KBM-7 (cell line): ENCODE measurements around the gene HIGD1A.
"Not testable (repeated sequence)": the region's sequence is repeated elsewhere in the genome, so short reads cannot be mapped to it uniquely, and the experiment has no call there.

Source experiments
- DNase-seq: peaks from one replicate; pipeline ENCODE4 v3.0.0-alpha.2; 2015
- in situ Hi-C: fragments of 300-500 bp; cut with MboI; formaldehyde crosslinking; loops from 2 replicates; pipeline ENCODE4 v1.14.3; 2020; ENCODE audit warnings: low sequenced_read_pairs, low pct_unique_long_range_greater_than_20kb, mixed read lengths

HIGD1A gene

GRCh38 chr3:42830437-42831320, 26.4 kb upstream of the HIGD1A start:
- peak; percentile 74 for DNase-seq
- in situ Hi-C loops, result no loop called here

- no peak for DNase-seq
- in situ Hi-C loops, result no loop called here
Observed at GRCh38 chr3:42829628-42830436, 25.5 kb upstream of the HIGD1A start.

GRCh38 chr3:42829083-42829627, 24.9 kb upstream of the HIGD1A start:
- no peak for DNase-seq
- in situ Hi-C loops, result no loop called here

GRCh38 chr3:42827654-42828053, 23.4 kb upstream of the HIGD1A start:
- in situ Hi-C loops, result no loop called here
- DNase-seq, result no peak

- DNase-seq, result no peak
- in situ Hi-C loops, result no loop called here
Observed at GRCh38 chr3:42827023-42827422, 22.7 kb upstream of the HIGD1A start.

GRCh38 chr3:42826141-42826540, 21.9 kb upstream of the HIGD1A start:
- no peak for DNase-seq
- in situ Hi-C loops, result no loop called here

- in situ Hi-C loops, result no loop called here
- DNase-seq, result peak; percentile 43
Observed at GRCh38 chr3:42823351-42823750, 19.1 kb upstream of the HIGD1A start.

- DNase-seq, result no peak
- in situ Hi-C loops, result no loop called here
Observed at GRCh38 chr3:42822828-42823227, 18.5 kb upstream of the HIGD1A start.

- DNase-seq, result no peak
- in situ Hi-C loops, result no loop called here
Observed at GRCh38 chr3:42820746-42821051, 16.4 kb upstream of the HIGD1A start.

GRCh38 chr3:42819351-42819965, 15.2 kb upstream of the HIGD1A start:
- DNase-seq, result no peak
- in situ Hi-C loops, result no loop called here

- in situ Hi-C loops, result no loop called here
- DNase-seq, result no peak
Observed at GRCh38 chr3:42815826-42816225, 11.5 kb upstream of the HIGD1A start.

GRCh38 chr3:42814914-42815507, 10.7 kb upstream of the HIGD1A start:
- DNase-seq, result no peak
- in situ Hi-C loops, result no loop called here

- DNase-seq, result no peak
- in situ Hi-C loops, result no loop called here
Observed at GRCh38 chr3:42814246-42814645, 10.0 kb upstream of the HIGD1A start.

GRCh38 chr3:42811118-42811883, 7.0 kb upstream of the HIGD1A start:
- DNase-seq, result peak; percentile 93
- in situ Hi-C loops, result not testable (repeated sequence)

GRCh38 chr3:42810706-42811105, 6.4 kb upstream of the HIGD1A start:
- DNase-seq, in situ Hi-C loops: not testable (repeated sequence)

- no peak for DNase-seq
- in situ Hi-C loops, result no loop called here
Observed at GRCh38 chr3:42809202-42809601, 4.9 kb upstream of the HIGD1A start, which contains the start of gene ACKR2. ACKR2 (plus strand) TSS chr3:42809445; CDS start chr3:42864503, 55,058 bp downstream.

GRCh38 chr3:42807929-42808328, 3.6 kb upstream of the HIGD1A start:
- DNase-seq, result no peak
- in situ Hi-C loops, result no loop called here

- no peak for DNase-seq
- in situ Hi-C loops, result no loop called here
Observed at GRCh38 chr3:42805141-42805821, 991 bp upstream of the HIGD1A start.
